Progenitor cell of endocrine pancreas (in vitro differentiated cells): ENCODE data around the gene PTGIS. TPM values are rescaled to one million over a fixed set of nuclear protein-coding genes. Genes with fewer than 3 reads are reported as not detected.
"Not testable (repeated sequence)": the region's sequence is repeated elsewhere in the genome, so short reads cannot be mapped to it uniquely, and the experiment has no call there.

Source experiments
- DNase-seq: peaks from one replicate; pipeline ENCODE4 v3.0.0; 2021; ENCODE audit warnings: low spot score; ENCODE audit not compliant: unreplicated experiment
- H3K27ac Mint-ChIP-seq: 2 replicates; pipeline ENCODE4 v1.8.0; 2021; ENCODE audit warnings: mild to moderate bottlenecking, moderate library complexity, mixed read lengths
- H3K27me3 Mint-ChIP-seq: 2 replicates; pipeline ENCODE4 v1.8.0; 2021; ENCODE audit warnings: mixed read lengths
- H3K36me3 Mint-ChIP-seq: 2 replicates; pipeline ENCODE4 v1.8.0; 2022; ENCODE audit warnings: mixed read lengths; ENCODE audit not compliant: insufficient read depth
- H3K4me1 Mint-ChIP-seq: 2 replicates; pipeline ENCODE4 v1.8.0; 2021; ENCODE audit warnings: low read depth, mixed read lengths
- H3K4me3 Mint-ChIP-seq: 2 replicates; pipeline ENCODE4 v1.8.0; 2021; ENCODE audit warnings: low read depth, mild to moderate bottlenecking, moderate library complexity, mixed read lengths
- H3K9me3 Mint-ChIP-seq: 2 replicates; pipeline ENCODE4 v1.8.0; 2021; ENCODE audit warnings: low read depth, mixed read lengths
- total RNA-seq: library from RNA; stranded (reverse); gene quantifications from 2 replicates; pipeline ENCODE4 v1.2.1, GENCODE V29; 2021
- TF ChIP-seq, protein P1 (sequence below): fragments of 200-600 bp; sonication (generic); IDR thresholded peaks from one replicate; pipeline ENCODE4 v1.5.0; 2021; ENCODE audit warnings: antibody characterized with exemption, mild to moderate bottlenecking; ENCODE audit not compliant: unreplicated experiment

PTGIS gene
- total RNA-seq, 1 donor from 2014 or later, result 19.3 TPM

DNA sequence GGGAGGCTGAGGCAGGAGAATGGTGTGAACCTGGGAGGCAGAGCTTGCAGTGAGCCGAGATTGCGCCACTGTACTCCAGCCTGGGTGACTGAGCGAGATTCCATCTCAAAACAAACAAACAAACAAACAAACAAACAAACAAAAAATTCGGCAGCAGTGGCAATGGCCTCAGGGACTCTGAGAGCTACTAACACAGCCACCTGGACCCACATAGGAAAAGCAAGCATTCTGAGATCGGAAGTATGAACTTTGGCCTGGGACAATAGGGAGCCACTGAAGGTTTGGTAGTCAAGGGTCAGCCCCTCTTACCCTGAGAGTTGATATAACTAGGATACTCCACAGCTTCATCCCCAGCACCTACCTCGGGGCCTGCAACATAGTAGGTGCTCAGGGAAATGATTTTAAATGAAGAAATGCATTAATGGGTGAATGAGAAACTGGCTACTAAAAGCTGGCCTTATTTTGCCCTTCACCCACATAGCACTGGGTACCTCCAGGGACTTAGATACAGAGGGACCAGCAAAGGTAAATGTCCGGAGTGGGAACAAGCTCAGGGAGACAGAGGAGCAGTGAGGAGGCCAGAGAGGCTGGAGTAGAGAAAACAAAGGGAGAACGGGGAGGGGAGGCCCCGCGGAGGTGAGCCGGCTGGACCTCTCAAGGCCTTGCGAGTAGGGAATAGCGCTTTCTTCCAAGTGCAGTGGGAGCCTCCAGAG lies 46.6 kb upstream of the PTGIS start:
- Mint-ChIP-seq H3K9me3 (no peaks in the 10 kb centered on the region), H3K27ac (peak overlapping the region; percentile 79), H3K27me3 (peaks cover 5% of the 10 kb centered on the region), H3K4me3 (no peak overlapping the region), H3K4me1 (peaks cover 2% of the 10 kb centered on the region), H3K36me3 (no peaks in the 10 kb centered on the region)
- TF ChIP-seq, protein P1, sequence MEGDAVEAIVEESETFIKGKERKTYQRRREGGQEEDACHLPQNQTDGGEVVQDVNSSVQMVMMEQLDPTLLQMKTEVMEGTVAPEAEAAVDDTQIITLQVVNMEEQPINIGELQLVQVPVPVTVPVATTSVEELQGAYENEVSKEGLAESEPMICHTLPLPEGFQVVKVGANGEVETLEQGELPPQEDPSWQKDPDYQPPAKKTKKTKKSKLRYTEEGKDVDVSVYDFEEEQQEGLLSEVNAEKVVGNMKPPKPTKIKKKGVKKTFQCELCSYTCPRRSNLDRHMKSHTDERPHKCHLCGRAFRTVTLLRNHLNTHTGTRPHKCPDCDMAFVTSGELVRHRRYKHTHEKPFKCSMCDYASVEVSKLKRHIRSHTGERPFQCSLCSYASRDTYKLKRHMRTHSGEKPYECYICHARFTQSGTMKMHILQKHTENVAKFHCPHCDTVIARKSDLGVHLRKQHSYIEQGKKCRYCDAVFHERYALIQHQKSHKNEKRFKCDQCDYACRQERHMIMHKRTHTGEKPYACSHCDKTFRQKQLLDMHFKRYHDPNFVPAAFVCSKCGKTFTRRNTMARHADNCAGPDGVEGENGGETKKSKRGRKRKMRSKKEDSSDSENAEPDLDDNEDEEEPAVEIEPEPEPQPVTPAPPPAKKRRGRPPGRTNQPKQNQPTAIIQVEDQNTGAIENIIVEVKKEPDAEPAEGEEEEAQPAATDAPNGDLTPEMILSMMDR, result no peak
- no peak for DNase-seq

DNA sequence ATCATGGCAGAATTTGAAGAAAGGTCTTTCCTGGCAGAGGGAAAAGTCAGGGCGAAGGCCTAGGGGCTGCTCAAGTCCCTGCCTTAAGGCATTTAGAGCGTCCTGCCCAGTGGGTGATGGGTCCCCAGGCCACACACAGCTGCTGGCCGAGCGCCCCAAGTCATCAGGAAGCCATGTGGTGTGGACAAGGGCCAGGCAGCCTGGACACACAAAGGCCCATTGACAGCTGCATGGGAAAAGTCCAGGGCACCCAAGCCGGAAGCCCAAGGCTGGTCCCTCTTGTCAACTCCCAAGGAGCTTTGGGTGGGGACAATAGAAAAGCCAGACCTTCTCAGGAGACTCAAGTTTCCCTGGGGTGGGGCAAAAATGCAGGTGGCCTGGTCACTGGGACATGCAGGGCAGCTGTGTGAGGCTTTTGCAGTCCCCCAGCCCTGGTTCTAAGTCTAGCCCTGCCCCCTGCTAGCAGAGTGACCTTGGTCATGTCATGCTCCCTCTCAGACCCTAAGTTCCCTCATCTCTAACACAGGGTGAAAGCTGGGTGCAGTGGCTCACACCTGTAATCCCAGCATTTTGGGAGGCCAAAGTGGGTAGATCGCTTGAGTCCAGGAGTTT lies 44.3 kb upstream of the PTGIS start:
- H3K36me3 Mint-ChIP-seq, result no peaks in the 10 kb centered on the region
- no peak overlapping the region for H3K4me3 Mint-ChIP-seq
- TF ChIP-seq, protein P1, result no peak

DNA sequence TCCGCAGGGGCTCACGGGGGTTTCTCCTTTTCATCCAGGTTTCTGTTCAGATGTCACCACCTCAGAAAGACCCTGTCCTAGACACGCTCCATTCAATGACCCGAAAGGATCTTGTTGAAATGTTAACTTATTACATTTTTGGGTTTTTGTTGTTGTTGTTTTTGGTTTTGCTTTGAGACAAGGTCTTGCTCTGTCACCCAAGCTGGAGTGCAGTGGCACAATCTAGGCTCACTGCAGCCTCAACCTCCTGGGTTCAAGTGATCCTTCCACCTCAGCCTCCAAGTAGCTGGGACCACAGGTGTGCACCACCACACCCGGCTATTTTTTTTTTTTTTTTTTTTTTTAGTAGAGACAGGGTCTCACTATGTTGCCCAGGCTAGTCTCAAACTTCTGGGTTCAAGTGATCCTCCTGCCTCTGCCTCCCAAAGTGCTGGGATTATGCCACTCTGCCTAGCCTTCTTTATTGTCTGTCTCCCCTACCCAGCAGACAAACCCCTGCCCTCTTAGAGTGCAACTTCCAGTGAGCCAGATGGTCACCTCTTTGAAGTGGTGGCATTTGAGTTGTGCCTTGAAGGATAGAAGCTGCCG lies 43.7 kb upstream of the PTGIS start:
- not testable (repeated sequence) for DNase-seq, H3K4me3 Mint-ChIP-seq, H3K36me3 Mint-ChIP-seq, H3K9me3 Mint-ChIP-seq, H3K4me1 Mint-ChIP-seq
- H3K27me3 Mint-ChIP-seq, result peaks cover 11% of the 10 kb centered on the region
- peak overlapping the region; percentile 45 for H3K27ac Mint-ChIP-seq

More for the DNA sequence above, 44.3 kb upstream of the PTGIS start:
- Mint-ChIP-seq H3K4me1 (peaks cover 2% of the 10 kb centered on the region), H3K9me3 (no peaks in the 10 kb centered on the region), H3K27me3 (peaks cover 11% of the 10 kb centered on the region), H3K27ac (no peak overlapping the region)
- DNase-seq, result no peak

DNA sequence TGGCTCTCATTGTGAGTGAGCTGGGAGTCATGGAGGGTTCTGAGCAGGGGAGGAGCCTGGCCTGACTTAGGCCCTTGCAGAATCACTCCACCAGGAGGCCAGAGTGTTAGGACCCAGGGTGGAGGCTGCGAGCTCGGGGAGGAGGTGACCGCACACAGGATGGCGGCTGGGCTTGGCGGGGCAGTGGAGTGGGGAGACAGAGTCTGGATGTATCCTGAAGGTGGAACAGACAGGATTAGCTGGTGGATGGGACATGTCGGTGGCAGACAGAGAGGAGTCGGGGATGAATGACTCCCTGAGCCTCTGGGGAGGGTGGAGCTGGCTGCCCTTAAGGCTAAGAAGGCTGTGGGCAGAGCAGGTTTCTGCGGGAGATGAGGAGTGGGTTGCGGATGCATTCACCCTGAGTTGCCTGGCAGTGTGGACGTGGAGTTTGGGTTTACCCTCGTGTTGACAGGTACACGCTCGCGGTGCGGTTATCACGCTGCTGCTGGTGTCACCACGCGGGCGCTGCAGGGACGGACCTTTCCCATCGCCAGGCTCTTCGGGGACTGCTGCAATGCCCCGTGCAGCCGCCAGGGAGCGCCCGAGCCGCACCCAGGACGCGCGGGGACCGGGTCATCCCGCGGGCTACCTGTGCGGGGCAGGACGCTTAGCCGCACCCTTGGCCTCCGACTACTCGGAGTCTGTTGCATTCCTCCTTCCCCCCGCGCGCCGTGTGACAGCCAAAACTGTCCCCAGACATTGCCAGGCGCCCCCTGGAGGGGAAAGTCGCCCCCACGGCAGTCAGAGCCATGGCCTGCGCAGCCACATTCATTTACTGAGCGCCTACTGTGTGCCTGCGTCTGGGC lies 43.0 kb upstream of the PTGIS start:
- H3K27ac Mint-ChIP-seq, result peak overlapping the region; percentile 55
- TF ChIP-seq, protein P1, result peak; percentile 95
- DNase-seq, result peak; percentile 91
- H3K36me3 Mint-ChIP-seq, result no peaks in the 10 kb centered on the region
- H3K27me3 Mint-ChIP-seq, result peaks cover 11% of the 10 kb centered on the region
- no peaks in the 10 kb centered on the region for H3K9me3 Mint-ChIP-seq
- peaks cover 2% of the 10 kb centered on the region for H3K4me1 Mint-ChIP-seq
- peak overlapping the region; percentile 56 for H3K4me3 Mint-ChIP-seq

DNA sequence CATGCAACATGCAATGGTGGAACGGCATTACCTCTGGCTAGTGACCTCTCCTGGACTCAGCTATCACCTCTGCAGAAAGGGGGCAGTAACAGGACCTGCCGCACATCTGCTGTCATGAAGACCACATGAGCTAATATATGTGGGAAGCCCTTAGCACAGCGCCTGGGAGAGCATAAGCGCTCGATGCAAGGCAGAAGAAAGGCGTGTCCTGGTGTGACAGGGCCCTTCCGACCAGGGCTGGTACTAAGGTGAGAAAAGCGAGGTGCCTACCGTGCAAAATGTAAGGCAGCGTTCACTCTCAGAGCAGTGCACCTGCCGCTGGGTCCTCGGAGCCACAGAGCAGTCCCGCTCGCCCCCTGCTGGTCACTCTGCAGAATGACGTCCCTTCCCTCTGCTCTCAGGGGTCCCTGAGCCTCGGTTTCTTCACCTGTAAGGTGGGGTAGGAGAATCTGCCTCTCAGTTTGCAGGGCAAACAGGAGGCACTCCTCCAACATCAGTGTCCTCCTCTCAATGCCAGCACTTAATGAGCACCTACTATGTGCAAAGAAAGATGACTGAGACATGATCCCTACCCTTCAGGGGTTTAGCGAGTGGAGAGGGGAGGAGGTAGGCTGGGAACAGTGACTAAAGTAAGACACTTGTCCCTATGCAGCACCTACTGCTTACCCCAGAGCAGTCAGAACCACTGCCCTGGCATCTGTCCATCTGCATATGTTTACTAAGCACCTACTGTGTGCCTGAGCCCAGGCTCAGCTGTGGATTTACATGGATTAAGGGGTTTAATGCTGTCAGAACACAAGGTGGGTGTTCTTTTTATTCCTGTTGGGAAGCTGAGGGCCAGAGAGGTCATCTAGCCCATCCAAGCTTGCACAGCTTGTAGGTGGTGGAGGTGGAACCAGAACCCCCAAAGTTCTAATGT lies 41.1 kb upstream of the PTGIS start:
- peaks cover 4% of the 10 kb centered on the region for H3K4me1 Mint-ChIP-seq
- H3K4me3 Mint-ChIP-seq, result no peak overlapping the region
- H3K27ac Mint-ChIP-seq, result no peak overlapping the region
- H3K27me3 Mint-ChIP-seq, result peaks cover 11% of the 10 kb centered on the region
- TF ChIP-seq, protein P1, result peak; percentile 94
- H3K9me3 Mint-ChIP-seq, result no peaks in the 10 kb centered on the region
- H3K36me3 Mint-ChIP-seq, result no peaks in the 10 kb centered on the region
- DNase-seq, result peak; percentile 67
